Heart left ventricle (tissue), 16 donors: ENCODE measurements around the gene PRKX. TPM values are rescaled to one million over a fixed set of nuclear protein-coding genes. Genes with fewer than 3 reads are reported as not detected.
"Not testable (repeated sequence)": the region's sequence is repeated elsewhere in the genome, so short reads cannot be mapped to it uniquely, and the experiment has no call there.

Experiments used
- ATAC-seq, 4 donors: fragments of 200-7000 bp; cut with Tn5 transposase; one replicate each; pipeline ENCODE4 v1.9.1; 2020 to 2022; ENCODE audit warnings: moderate library complexity in 4 of 4, mild to moderate bottlenecking in 3 of 4, moderate number of reproducible peaks in 1 of 4
- DNase-seq, 5 donors: peaks; one replicate each; pipeline ENCODE4 v3.0.0-alpha.2; 2020
- H3K27ac ChIP-seq, 12 donors: fragments of 200-600 bp; sonication (generic) in 4 of 12; one replicate each; pipeline versions ENCODE4 v1.5.0 to v1.8.0; 2016 to 2022; ENCODE audit warnings: mild to moderate bottlenecking in 2 of 12
- H3K27me3 ChIP-seq, 9 donors: fragments of 200-600 bp; sonication (generic) in 2 of 9; one replicate each; pipeline versions ENCODE4 v1.5.1 to v1.8.0; 2016 to 2022; ENCODE audit warnings: mild to moderate bottlenecking in 3 of 9
- H3K36me3 ChIP-seq, 9 donors: fragments of 200-600 bp; sonication (generic) in 2 of 9; one replicate each; pipeline versions ENCODE4 v1.5.0 to v1.8.0; 2018 to 2022; ENCODE audit warnings: mild to moderate bottlenecking in 2 of 9
- H3K4me1 ChIP-seq, 12 donors: fragments of 200-600 bp; sonication (generic) in 4 of 12; one replicate each; pipeline versions ENCODE4 v1.5.0 to v1.8.0; 2016 to 2022; ENCODE audit warnings: mild to moderate bottlenecking in 3 of 12
- H3K4me3 ChIP-seq, 12 donors: fragments of 200-600 bp; sonication (generic) in 4 of 12; one replicate each; pipeline versions ENCODE4 v1.5.0 to v1.8.0; 2017 to 2022; ENCODE audit warnings: mild to moderate bottlenecking in 9 of 12, moderate library complexity in 4 of 12
- H3K9me3 ChIP-seq, 12 donors: fragments of 200-600 bp; sonication (generic) in 4 of 12; one replicate each; pipeline versions ENCODE4 v1.5.0 to v1.8.0; 2016 to 2022; ENCODE audit warnings: mild to moderate bottlenecking in 1 of 12
- CTCF ChIP-seq, 12 donors: fragments of 200-600 bp; sonication (generic) in 4 of 12; IDR thresholded peaks; one replicate each; pipeline versions ENCODE4 v1.5.0 to v1.8.0; 2018 to 2022; ENCODE audit warnings: antibody characterized with exemption in 12 of 12, mild to moderate bottlenecking in 5 of 12
- POLR2A ChIP-seq, 2 donors: fragments of 450-650 bp; IDR thresholded peaks; one replicate each; pipeline ENCODE4 v1.6.1; 2017; ENCODE audit warnings: antibody characterized with exemption in 2 of 2, mild to moderate bottlenecking in 2 of 2, moderate library complexity in 2 of 2
- WGBS, 4 donors: extraction: QIAGEN DNeasy Blood & Tissue Kit in 2 of 4; methylation state at CpG; one replicate each; pipeline versions ENCODE4 v1.1.5 to v1.1.7; 2013 to 2018; 5-methylcytosine and 5-hydroxymethylcytosine counted together
- intact Hi-C, 10 donors: fragments of 100-400 bp; cut with DNase I; formaldehyde crosslinking; loops; one replicate each; pipeline versions ENCODE4 v1.11.1 to v1.14.2; 2022
- polyA plus RNA-seq, 2 donors: library from polyadenylated mRNA; stranded (reverse); fragments of 200-250 nt; gene quantifications; one replicate each; pipeline ENCODE4 v1.2.3, GENCODE V29; 2013
- total RNA-seq, 9 donors: library from RNA; depleted of rRNA in 2 of 9; stranded (reverse); fragments of >200 nt in 2 of 9; fragmentation: NEBNext Ultra II Directional in 3 of 9; extraction: Animal tissue kit (Norgen Biotek cat#: 25700) in 3 of 9; gene quantifications; one replicate each; pipeline versions ENCODE4 v1.1.0 to v1.2.4, GENCODE V29; 2016 to 2023
- donor health status: ischemic (EF 13 %, LVEDD 7.1; RV severe dilation, severe dysfunction).
- donor health status: healthy with polysubstance abuse.
- donor health status: DM: no; HTN: yes; CAD: no.
- donor health status: DM: no; HTN: no; CAD: no.
- donor health status: ischemic (EF 25% LVEDD 6.9; RV normal size, moderate dysfunction).
- donor health status: ischemic (EF 25% LVEDD 5.7; RV mildly dilated, moderate dysfunction).
- donor health status: healthy.
- donor health status: DM: yes; HTN: yes; CAD: no.
- donor health status: ischemic (EF 35%, LVEDD 5.7; RV mildly dilated, moderate dysfunction).
- donor health status: nonischemic (EF 11% LVEDD 7.7; RV severe dilation, severe dysfunction).
- donor health status: DM: yes; HTN: yes; CAD: no.
- donor health status: PGD.
- donor health status: ischemic (EF 29% LVEDD 5.4; RV normal size, mild dysfunction).
- donor health status: nonischemic (EF 23%, LVEDD 6.1; RV moderate dilation, normal function).

The PRKX gene
- total and polyA plus RNA-seq, 11 donors: 1.8 to 19.1 (median 4.1) TPM

- H3K27ac ChIP-seq: peak overlapping the region; percentile 41 to 85 (median 80)
- DNase-seq (peak in 2 of 5 donors; percentile 18 to 31), ATAC-seq (peak in 3 of 4 donors; percentile 27 to 64 (median 37))
- no peak for TF ChIP-seq CTCF (IDR thresholded peaks at IDR 0.05)
- TF ChIP-seq POLR2A (IDR thresholded peaks at IDR 0.05): no peak
- H3K27me3 ChIP-seq: peaks cover 0 to 25% (median 0%) of the 10 kb centered on the region in 9 donors
- H3K9me3 ChIP-seq: no peaks in the 10 kb centered on the region
- intact Hi-C loops: loop anchor here in 3 of 10 donors (2.0 to 10.0 kb wide), 4 partner anchors 13 to 100 kb away; no protein-coding TSS in a partner anchor
- H3K4me1 ChIP-seq: peaks cover 0 to 18% (median 0%) of the 10 kb centered on the region in 12 donors
- WGBS, 4 donors: 9 to 19% (median 11%) methylated on average over 28 to 39 of the region's 39 CpGs
- H3K36me3 ChIP-seq: no peaks in the 10 kb centered on the region
- peak overlapping the region; percentile 52 to 89 (median 68) for H3K4me3 ChIP-seq
These were observed 1.2 kb downstream of the PRKX start for GRCh38 chrX:3712051-3712869.

- no peaks in the 10 kb centered on the region for H3K36me3 ChIP-seq
- peak overlapping the region; percentile 41 to 85 (median 80) for H3K27ac ChIP-seq
- peak in 4 of 5 donors; percentile 32 to 58 (median 40) for DNase-seq
- WGBS, 4 donors: 36 to 51% (median 40%) methylated on average over 16 of the region's 16 CpGs
- ATAC-seq: peak; percentile 33 to 77 (median 42)
- TF ChIP-seq POLR2A (IDR thresholded peaks at IDR 0.05) (no peak), CTCF (IDR thresholded peaks at IDR 0.05) (no peak)
- H3K9me3 ChIP-seq: no peaks in the 10 kb centered on the region
- H3K4me1 ChIP-seq: peaks cover 0 to 18% (median 0%) of the 10 kb centered on the region in 12 donors
- peaks cover 0 to 25% (median 0%) of the 10 kb centered on the region in 9 donors for H3K27me3 ChIP-seq
- peak overlapping the region in 11 of 12 donors; percentile 52 to 89 (median 70) for H3K4me3 ChIP-seq
- intact Hi-C loops: loop anchor here in 3 of 10 donors (5.0 to 10.0 kb wide), 3 partner anchors 54 to 101 kb away; no protein-coding TSS in a partner anchor
These were observed 2.0 kb downstream of the PRKX start for GRCh38 chrX:3711331-3711917.

GRCh38 chrX:3707673-3708274 lies 5.7 kb downstream of the PRKX start:
- H3K4me3 ChIP-seq, H3K27ac ChIP-seq, H3K9me3 ChIP-seq, intact Hi-C loops, DNase-seq, ATAC-seq, H3K36me3 ChIP-seq: not testable (repeated sequence)
- H3K27me3 ChIP-seq: peaks cover 0 to 10% (median 0%) of the 10 kb centered on the region in 9 donors
- peaks cover 0 to 14% (median 0%) of the 10 kb centered on the region in 12 donors for H3K4me1 ChIP-seq
- WGBS, 4 donors: 63 to 83% (median 77%) methylated on average over 5 to 8 of the region's 8 CpGs

GRCh38 chrX:3706481-3706880 lies 7.0 kb downstream of the PRKX start:
- 93 to 96% (median 93%) methylated on average over 11 of the region's 11 CpGs for WGBS, 4 donors
- ATAC-seq (no peak), DNase-seq (no peak)
- Histone ChIP-seq H3K4me3 (no peak overlapping the region), H3K27ac (no peak overlapping the region), H3K4me1 (peaks cover 0 to 8% (median 0%) of the 10 kb centered on the region in 12 donors), H3K36me3 (no peaks in the 10 kb centered on the region), H3K9me3 (no peaks in the 10 kb centered on the region), H3K27me3 (peaks cover 0 to 4% (median 0%) of the 10 kb centered on the region in 9 donors)
- intact Hi-C loops: no loop called here
- no peak for TF ChIP-seq POLR2A (IDR thresholded peaks at IDR 0.05)
- TF ChIP-seq CTCF (IDR thresholded peaks at IDR 0.05): no peak

GRCh38 chrX:3703251-3703650 lies 10.2 kb downstream of the PRKX start:
- ATAC-seq, H3K9me3 ChIP-seq, H3K27ac ChIP-seq, H3K4me3 ChIP-seq, H3K36me3 ChIP-seq, intact Hi-C loops, DNase-seq, H3K27me3 ChIP-seq: not testable (repeated sequence)
- 83 to 97% (median 89%) methylated on average over 3 of the region's 3 CpGs for WGBS, 4 donors
- peaks cover 0 to 16% (median 2%) of the 10 kb centered on the region in 12 donors for H3K4me1 ChIP-seq

GRCh38 chrX:3702095-3702494 lies 11.4 kb downstream of the PRKX start:
- intact Hi-C loops: not testable (repeated sequence)

GRCh38 chrX:3701445-3701928 lies 12.0 kb downstream of the PRKX start:
- WGBS, 4 donors: 82 to 89% (median 86%) methylated on average over 10 of the region's 10 CpGs
- ATAC-seq, H3K36me3 ChIP-seq, DNase-seq, H3K9me3 ChIP-seq, H3K4me3 ChIP-seq, intact Hi-C loops, H3K27me3 ChIP-seq, H3K27ac ChIP-seq: not testable (repeated sequence)
- peaks cover 0 to 33% (median 2%) of the 10 kb centered on the region in 12 donors for H3K4me1 ChIP-seq

More at GRCh38 chrX:3702095-3702494, 11.4 kb downstream of the PRKX start:
- 43 to 65% (median 53%) methylated on average over 3 of the region's 3 CpGs for WGBS, 4 donors
- not testable (repeated sequence) for DNase-seq, H3K27ac ChIP-seq, H3K27me3 ChIP-seq, H3K4me3 ChIP-seq, H3K36me3 ChIP-seq, ATAC-seq, H3K9me3 ChIP-seq
- peaks cover 0 to 28% (median 2%) of the 10 kb centered on the region in 12 donors for H3K4me1 ChIP-seq
